Measurements from ENCODE around the gene CCDC154.

GRCh38 chr16:1390239-1390779 is 54.0 kb downstream of the CCDC154 start:
- TF ChIP-seq, protein P1, sequence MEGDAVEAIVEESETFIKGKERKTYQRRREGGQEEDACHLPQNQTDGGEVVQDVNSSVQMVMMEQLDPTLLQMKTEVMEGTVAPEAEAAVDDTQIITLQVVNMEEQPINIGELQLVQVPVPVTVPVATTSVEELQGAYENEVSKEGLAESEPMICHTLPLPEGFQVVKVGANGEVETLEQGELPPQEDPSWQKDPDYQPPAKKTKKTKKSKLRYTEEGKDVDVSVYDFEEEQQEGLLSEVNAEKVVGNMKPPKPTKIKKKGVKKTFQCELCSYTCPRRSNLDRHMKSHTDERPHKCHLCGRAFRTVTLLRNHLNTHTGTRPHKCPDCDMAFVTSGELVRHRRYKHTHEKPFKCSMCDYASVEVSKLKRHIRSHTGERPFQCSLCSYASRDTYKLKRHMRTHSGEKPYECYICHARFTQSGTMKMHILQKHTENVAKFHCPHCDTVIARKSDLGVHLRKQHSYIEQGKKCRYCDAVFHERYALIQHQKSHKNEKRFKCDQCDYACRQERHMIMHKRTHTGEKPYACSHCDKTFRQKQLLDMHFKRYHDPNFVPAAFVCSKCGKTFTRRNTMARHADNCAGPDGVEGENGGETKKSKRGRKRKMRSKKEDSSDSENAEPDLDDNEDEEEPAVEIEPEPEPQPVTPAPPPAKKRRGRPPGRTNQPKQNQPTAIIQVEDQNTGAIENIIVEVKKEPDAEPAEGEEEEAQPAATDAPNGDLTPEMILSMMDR (conservative IDR thresholded peaks at IDR 0.05; ENCODE audit: low read length), result no peak
- no peak for TF ChIP-seq EZH2phosphoT487 (IDR thresholded peaks at IDR 0.05; ENCODE audit: borderline replicate concordance, low read depth, low read length)
